Esophagus squamous epithelium (tissue), 4 donors: ENCODE measurements around the gene KHDRBS1.

ENCODE experiments used
- CTCF ChIP-seq, 6 experiments: fragments of 450-650 bp in 4 of 6; fragments of 200-600 bp in 2 of 6; sonication (generic) in 2 of 6; IDR thresholded peaks; one replicate each; pipeline ENCODE4 v1.5.1; 2016 to 2019; ENCODE audit warnings: antibody characterized with exemption in 6 of 6, mild to moderate bottlenecking in 4 of 6, moderate library complexity in 4 of 6
- POLR2A ChIP-seq, 4 donors: fragments of 450-650 bp; IDR thresholded peaks; one replicate each; pipeline ENCODE4 v1.6.1; 2017; ENCODE audit warnings: antibody characterized with exemption in 4 of 4, mild to moderate bottlenecking in 4 of 4, moderate library complexity in 3 of 4

GRCh38 chr1:32044234-32044633 lies 30.6 kb downstream of the KHDRBS1 start:
- TF ChIP-seq CTCF (IDR thresholded peaks at IDR 0.05): no peak
- no peak for TF ChIP-seq POLR2A (IDR thresholded peaks at IDR 0.05)
